ENCODE data around the gene USP33.
"Not testable (repeated sequence)": the region's sequence is repeated elsewhere in the genome, so short reads cannot be mapped to it uniquely, and the experiment has no call there.

Gene USP33

GRCh38 chr1:77739235-77739634 lies 20.4 kb downstream of the USP33 start:
- Histone ChIP-seq H3K27ac (ENCODE audit: low read length) (no peak overlapping the region), H3K4me1 (ENCODE audit: control insufficient read depth, insufficient read depth, low read length) (no peaks in the 10 kb centered on the region), H3K36me3 (ENCODE audit: control insufficient read depth, insufficient read depth, low read length) (no peaks in the 10 kb centered on the region; the same call in 1 of the 2 replicates), H3K4me3 (ENCODE audit: low read length) (no peak overlapping the region), H3K9me3 (ENCODE audit: control insufficient read depth, insufficient read depth, low read length) (no peaks in the 10 kb centered on the region), H3K27me3 (ENCODE audit: control insufficient read depth, insufficient read depth, low read length) (no peaks in the 10 kb centered on the region)
- no peak for DNase-seq (ENCODE audit: low read depth, low spot score)
- no CpG with 5 or more reads among the region's 1 CpG for WGBS (ENCODE audit: insufficient coverage, insufficient read length)

GRCh38 chr1:77732090-77732489 lies 27.6 kb downstream of the USP33 start:
- no peaks in the 10 kb centered on the region for H3K9me3 ChIP-seq (ENCODE audit: control insufficient read depth, insufficient read depth, low read length)
- H3K27ac ChIP-seq (ENCODE audit: low read length) = no peak overlapping the region
- no peak overlapping the region for H3K4me3 ChIP-seq (ENCODE audit: low read length)
- H3K27me3 ChIP-seq (ENCODE audit: control insufficient read depth, insufficient read depth, low read length) = no peaks in the 10 kb centered on the region
- no CpG with 5 or more reads among the region's 1 CpG for WGBS (ENCODE audit: insufficient coverage, insufficient read length)
- no peaks in the 10 kb centered on the region for H3K36me3 ChIP-seq (ENCODE audit: control insufficient read depth, insufficient read depth, low read length)
- no peaks in the 10 kb centered on the region for H3K4me1 ChIP-seq (ENCODE audit: control insufficient read depth, insufficient read depth, low read length)
- no peak for DNase-seq (ENCODE audit: low read depth, low spot score)

- DNase-seq (ENCODE audit: low read depth, low spot score) = no peak
- Histone ChIP-seq H3K27me3 (ENCODE audit: control insufficient read depth, insufficient read depth, low read length) (no peaks in the 10 kb centered on the region), H3K36me3 (ENCODE audit: control insufficient read depth, insufficient read depth, low read length) (peaks cover 2% of the 10 kb centered on the region; the same call in 1 of the 2 replicates), H3K4me1 (ENCODE audit: control insufficient read depth, insufficient read depth, low read length) (no peaks in the 10 kb centered on the region), H3K9me3 (ENCODE audit: control insufficient read depth, insufficient read depth, low read length) (no peaks in the 10 kb centered on the region), H3K4me3 (ENCODE audit: low read length) (no peak overlapping the region), H3K27ac (ENCODE audit: low read length) (no peak overlapping the region)
- no CpG with 5 or more reads among the region's 4 CpGs for WGBS (ENCODE audit: insufficient coverage, insufficient read length)
Measured at GRCh38 chr1:77725706-77726105, 33.9 kb downstream of the USP33 start.

GRCh38 chr1:77718181-77718580 lies 41.5 kb downstream of the USP33 start:
- Histone ChIP-seq H3K4me1 (ENCODE audit: control insufficient read depth, insufficient read depth, low read length) (no peaks in the 10 kb centered on the region), H3K27ac (ENCODE audit: low read length) (no peak overlapping the region), H3K36me3 (ENCODE audit: control insufficient read depth, insufficient read depth, low read length) (peaks cover 2% of the 10 kb centered on the region; the same call in 1 of the 2 replicates), H3K4me3 (ENCODE audit: low read length) (no peak overlapping the region), H3K9me3 (ENCODE audit: control insufficient read depth, insufficient read depth, low read length) (no peaks in the 10 kb centered on the region), H3K27me3 (ENCODE audit: control insufficient read depth, insufficient read depth, low read length) (no peaks in the 10 kb centered on the region)
- WGBS (ENCODE audit: insufficient coverage, insufficient read length) = no CpG with 5 or more reads among the region's 2 CpGs
- no peak for DNase-seq (ENCODE audit: low read depth, low spot score)

GRCh38 chr1:77716065-77716464 lies 43.6 kb downstream of the USP33 start:
- H3K27ac ChIP-seq (ENCODE audit: low read length) = no peak overlapping the region
- no peaks in the 10 kb centered on the region for H3K27me3 ChIP-seq (ENCODE audit: control insufficient read depth, insufficient read depth, low read length)
- WGBS (ENCODE audit: insufficient coverage, insufficient read length) = no CpG with 5 or more reads among the region's 4 CpGs
- H3K9me3 ChIP-seq (ENCODE audit: control insufficient read depth, insufficient read depth, low read length) = no peaks in the 10 kb centered on the region
- DNase-seq (ENCODE audit: low read depth, low spot score) = no peak
- H3K4me3 ChIP-seq (ENCODE audit: low read length) = no peak overlapping the region
- H3K36me3 ChIP-seq (ENCODE audit: control insufficient read depth, insufficient read depth, low read length) = peaks cover 3% of the 10 kb centered on the region; the same call in 1 of the 2 replicates
- no peaks in the 10 kb centered on the region for H3K4me1 ChIP-seq (ENCODE audit: control insufficient read depth, insufficient read depth, low read length)

GRCh38 chr1:77709727-77710126 lies 49.9 kb downstream of the USP33 start:
- Histone ChIP-seq H3K27ac (ENCODE audit: low read length) (no peak overlapping the region), H3K36me3 (ENCODE audit: control insufficient read depth, insufficient read depth, low read length) (peaks cover 7% of the 10 kb centered on the region; the same call in 1 of the 2 replicates), H3K9me3 (ENCODE audit: control insufficient read depth, insufficient read depth, low read length) (no peaks in the 10 kb centered on the region), H3K4me1 (ENCODE audit: control insufficient read depth, insufficient read depth, low read length) (no peaks in the 10 kb centered on the region), H3K27me3 (ENCODE audit: control insufficient read depth, insufficient read depth, low read length) (no peaks in the 10 kb centered on the region), H3K4me3 (ENCODE audit: low read length) (no peak overlapping the region)
- DNase-seq (ENCODE audit: low read depth, low spot score) = no peak
- 100% methylated on average over 1 of the region's 3 CpGs for WGBS (ENCODE audit: insufficient coverage, insufficient read length)

GRCh38 chr1:77706321-77706720 lies 53.3 kb downstream of the USP33 start:
- DNase-seq (ENCODE audit: low read depth, low spot score) = no peak
- Histone ChIP-seq H3K36me3 (ENCODE audit: control insufficient read depth, insufficient read depth, low read length) (peaks cover 4% of the 10 kb centered on the region; the same call in 1 of the 2 replicates), H3K27ac (ENCODE audit: low read length) (no peak overlapping the region), H3K4me3 (ENCODE audit: low read length) (no peak overlapping the region), H3K9me3 (ENCODE audit: control insufficient read depth, insufficient read depth, low read length) (no peaks in the 10 kb centered on the region), H3K27me3 (ENCODE audit: control insufficient read depth, insufficient read depth, low read length) (no peaks in the 10 kb centered on the region; the same call in 1 of the 2 replicates), H3K4me1 (ENCODE audit: control insufficient read depth, insufficient read depth, low read length) (no peaks in the 10 kb centered on the region)
- WGBS (ENCODE audit: insufficient coverage, insufficient read length) = no CpG with 5 or more reads among the region's 4 CpGs

GRCh38 chr1:77704736-77705135 lies 54.9 kb downstream of the USP33 start:
- Histone ChIP-seq H3K9me3 (ENCODE audit: control insufficient read depth, insufficient read depth, low read length) (no peaks in the 10 kb centered on the region), H3K27ac (ENCODE audit: low read length) (no peak overlapping the region), H3K36me3 (ENCODE audit: control insufficient read depth, insufficient read depth, low read length) (no peaks in the 10 kb centered on the region), H3K4me1 (ENCODE audit: control insufficient read depth, insufficient read depth, low read length) (no peaks in the 10 kb centered on the region), H3K27me3 (ENCODE audit: control insufficient read depth, insufficient read depth, low read length) (no peaks in the 10 kb centered on the region; the same call in 1 of the 2 replicates), H3K4me3 (ENCODE audit: low read length) (no peak overlapping the region)
- no peak for DNase-seq (ENCODE audit: low read depth, low spot score)
- WGBS (ENCODE audit: insufficient coverage, insufficient read length) = no CpG with 5 or more reads among the region's 2 CpGs

- not testable (repeated sequence) for H3K4me3 ChIP-seq (ENCODE audit: low read length); H3K27me3 ChIP-seq (ENCODE audit: control insufficient read depth, insufficient read depth, low read length); H3K27ac ChIP-seq (ENCODE audit: low read length); H3K4me1 ChIP-seq (ENCODE audit: control insufficient read depth, insufficient read depth, low read length); H3K9me3 ChIP-seq (ENCODE audit: control insufficient read depth, insufficient read depth, low read length); H3K36me3 ChIP-seq (ENCODE audit: control insufficient read depth, insufficient read depth, low read length); DNase-seq (ENCODE audit: low read depth, low spot score)
- WGBS (ENCODE audit: insufficient coverage, insufficient read length) = no CpG with 5 or more reads among the region's 1 CpG
Measured at GRCh38 chr1:77699673-77700072, 60.0 kb downstream of the USP33 start.

- no peak overlapping the region for H3K27ac ChIP-seq (ENCODE audit: low read length)
- H3K4me3 ChIP-seq (ENCODE audit: low read length) = no peak overlapping the region
- H3K36me3 ChIP-seq (ENCODE audit: control insufficient read depth, insufficient read depth, low read length) = no peaks in the 10 kb centered on the region
- no CpG with 5 or more reads among the region's 3 CpGs for WGBS (ENCODE audit: insufficient coverage, insufficient read length)
- no peak for DNase-seq (ENCODE audit: low read depth, low spot score)
- H3K9me3 ChIP-seq (ENCODE audit: control insufficient read depth, insufficient read depth, low read length) = no peaks in the 10 kb centered on the region
- no peaks in the 10 kb centered on the region; the same call in 1 of the 2 replicates for H3K27me3 ChIP-seq (ENCODE audit: control insufficient read depth, insufficient read depth, low read length)
- no peaks in the 10 kb centered on the region for H3K4me1 ChIP-seq (ENCODE audit: control insufficient read depth, insufficient read depth, low read length)
Measured at GRCh38 chr1:77697441-77697840, 62.2 kb downstream of the USP33 start.

GRCh38 chr1:77688939-77689338 lies 70.7 kb downstream of the USP33 start:
- DNase-seq (ENCODE audit: low read depth, low spot score) = no peak
- Histone ChIP-seq H3K4me3 (ENCODE audit: low read length) (no peak overlapping the region), H3K4me1 (ENCODE audit: control insufficient read depth, insufficient read depth, low read length) (no peaks in the 10 kb centered on the region), H3K36me3 (ENCODE audit: control insufficient read depth, insufficient read depth, low read length) (no peaks in the 10 kb centered on the region), H3K27ac (ENCODE audit: low read length) (no peak overlapping the region), H3K9me3 (ENCODE audit: control insufficient read depth, insufficient read depth, low read length) (no peaks in the 10 kb centered on the region), H3K27me3 (ENCODE audit: control insufficient read depth, insufficient read depth, low read length) (no peaks in the 10 kb centered on the region)
- WGBS (ENCODE audit: insufficient coverage, insufficient read length) = no CpG with 5 or more reads among the region's 3 CpGs
